ENCODE results near the gene TGFA. TPM values are rescaled to one million over a fixed set of nuclear protein-coding genes. Genes with fewer than 3 reads are reported as not detected.

The TGFA gene
- total and polyA plus RNA-seq, 2 experiments from 2014 or later: 1.4 to 6.5 TPM

GRCh38 chr2:70514612-70515055, 39.0 kb downstream of the TGFA start:
- peak; percentile 63 for ATAC-seq
- no peaks in the 10 kb centered on the region for H3K9me3 Mint-ChIP-seq

More at GRCh38 chr2:70514612-70515055, 39.0 kb downstream of the TGFA start:
- Histone ChIP-seq H3K27ac (ENCODE audit: low read depth) (no peak overlapping the region), H3K9me2 (ENCODE audit: insufficient read depth) (no peaks in the 10 kb centered on the region), H2AFZ (no peak overlapping the region), H3K27me3 (ENCODE audit: insufficient read depth) (no peaks in the 10 kb centered on the region), H3K4me1 (ENCODE audit: insufficient read depth) (no peaks in the 10 kb centered on the region), H3F3A (replicated peaks; ENCODE audit: low read depth) (no peaks in the 10 kb centered on the region), H3K4me3 (no peak overlapping the region), H3K79me2 (replicated peaks; ENCODE audit: insufficient read depth) (no peaks in the 10 kb centered on the region), H3K4me2 (no peak overlapping the region), H4K20me1 (replicated peaks; ENCODE audit: insufficient read depth) (no peaks in the 10 kb centered on the region; the same call in 1 of the 2 replicates), H3K36me3 (ENCODE audit: insufficient read depth) (no peaks in the 10 kb centered on the region)
- TF ChIP-seq JUNB (IDR thresholded peaks at IDR 0.05; ENCODE audit: unreplicated experiment) (no peak), REST (IDR thresholded peaks at IDR 0.05; ENCODE audit: unreplicated experiment) (no peak), CREB1 (CRISPR knock-in tag; IDR thresholded peaks at IDR 0.05; ENCODE audit: low read depth) (no peak), NANOG (IDR thresholded peaks at IDR 0.05; ENCODE audit: borderline replicate concordance) (no peak), EZH2phosphoT487 (IDR thresholded peaks at IDR 0.05; ENCODE audit: unreplicated experiment) (no peak), EZH2 (IDR thresholded peaks at IDR 0.05; ENCODE audit: low read depth, unreplicated experiment) (no peak), ZNF462 (CRISPR knock-in tag; IDR thresholded peaks at IDR 0.05) (no peak), ZNF331 (CRISPR knock-in tag; IDR thresholded peaks at IDR 0.05; ENCODE audit: low read depth) (no peak)
- Mint-ChIP-seq H3K27ac (no peak overlapping the region), H3K36me3 (ENCODE audit: low read depth) (no peaks in the 10 kb centered on the region), H3K4me1 (peaks cover 8% of the 10 kb centered on the region), H3K27me3 (ENCODE audit: insufficient read depth, low read depth, poor library complexity) (peaks cover 9% of the 10 kb centered on the region), H3K4me3 (no peak overlapping the region)
- DNase-seq (ENCODE audit: low spot score): no peak
